KMS-11 (cell line): ENCODE data around the gene CHRNA1.

Source experiments
- H2AFZ ChIP-seq: fragments of 200-600 bp; sonication (generic); 2 replicates; pipeline ENCODE4 v1.6.1; 2016; ENCODE audit warnings: antibody characterized with exemption, mixed run types, low read depth
- H3K27ac ChIP-seq: fragments of 200-600 bp; sonication (generic); 2 replicates; pipeline ENCODE4 v1.6.1; 2016; ENCODE audit warnings: mild to moderate bottlenecking, mixed run types
- H3K27me3 ChIP-seq: fragments of 200-600 bp; sonication (generic); 2 replicates; pipeline ENCODE4 v1.6.1; 2017; ENCODE audit warnings: mild to moderate bottlenecking, low read depth, mixed run types, moderate library complexity; ENCODE audit not compliant: insufficient read depth
- H3K36me3 ChIP-seq: fragments of 200-600 bp; sonication (generic); 2 replicates; pipeline ENCODE4 v1.6.1; 2017; ENCODE audit warnings: mild to moderate bottlenecking, mixed run types; ENCODE audit not compliant: insufficient read depth
- H3K4me1 ChIP-seq: fragments of 200-600 bp; sonication (generic); 2 replicates; pipeline ENCODE4 v1.6.1; 2016; ENCODE audit warnings: mild to moderate bottlenecking, low read depth, mixed run types; ENCODE audit not compliant: poor library complexity, severe bottlenecking
- H3K4me2 ChIP-seq: fragments of 200-600 bp; sonication (generic); 2 replicates; pipeline ENCODE4 v1.7.0; 2016; ENCODE audit warnings: mild to moderate bottlenecking, mixed run types
- H3K4me3 ChIP-seq: fragments of 200-600 bp; sonication (generic); IDR thresholded peaks from 2 replicates; pipeline ENCODE4 v1.6.1; 2017; ENCODE audit warnings: low read depth, low read length, mixed read lengths; ENCODE audit not compliant: insufficient read depth
- H3K79me2 ChIP-seq: fragments of 200-600 bp; sonication (generic); 2 replicates; pipeline ENCODE4 v1.6.1; 2016; ENCODE audit warnings: low read depth, mixed run types; ENCODE audit not compliant: insufficient read depth
- H3K9ac ChIP-seq: fragments of 200-600 bp; sonication (generic); 2 replicates; pipeline ENCODE4 v1.6.1; 2016; ENCODE audit warnings: mild to moderate bottlenecking, mixed run types
- H4K20me1 ChIP-seq: fragments of 200-600 bp; sonication (generic); 2 replicates; pipeline ENCODE4 v1.6.1; 2016; ENCODE audit warnings: mild to moderate bottlenecking, mixed run types; ENCODE audit not compliant: insufficient read depth
- CTCF ChIP-seq: fragments of 200-600 bp; sonication (generic); conservative IDR thresholded peaks from 2 replicates; pipeline ENCODE4 v1.6.1; 2017; ENCODE audit warnings: low read depth, mild to moderate bottlenecking, antibody characterized with exemption, low read length, moderate library complexity, mixed read lengths

The CHRNA1 gene

GRCh38 chr2:174722942-174723592 is 41.2 kb downstream of the CHRNA1 start:
- Histone ChIP-seq H3K9ac (no peak overlapping the region), H3K27me3 (no peaks in the 10 kb centered on the region), H3K27ac (no peak overlapping the region), H3K4me2 (no peak overlapping the region), H3K4me1 (peaks cover 4% of the 10 kb centered on the region), H3K79me2 (no peaks in the 10 kb centered on the region), H3K36me3 (no peaks in the 10 kb centered on the region), H4K20me1 (no peaks in the 10 kb centered on the region), H3K4me3 (no peak overlapping the region), H2AFZ (no peak overlapping the region)
- TF ChIP-seq CTCF = no peak

- H3K4me2 ChIP-seq = no peak overlapping the region
- no peak overlapping the region for H3K27ac ChIP-seq
- no peak overlapping the region for H3K9ac ChIP-seq
- H3K36me3 ChIP-seq = no peaks in the 10 kb centered on the region
- H2AFZ ChIP-seq = no peak overlapping the region
- H3K4me1 ChIP-seq = peaks cover 21% of the 10 kb centered on the region
- no peaks in the 10 kb centered on the region for H3K79me2 ChIP-seq
- no peaks in the 10 kb centered on the region for H4K20me1 ChIP-seq
- TF ChIP-seq CTCF = no peak
- H3K27me3 ChIP-seq = 0 out of 2 replicates have a peak, but pooled peaks cover 3% of the 10 kb centered on the region
- H3K4me3 ChIP-seq = no peak overlapping the region
Observed at GRCh38 chr2:174719016-174719415, 45.3 kb downstream of the CHRNA1 start.

GRCh38 chr2:174718591-174718990 is 45.7 kb downstream of the CHRNA1 start:
- Histone ChIP-seq H3K27me3 (0 out of 2 replicates have a peak, but pooled peaks cover 3% of the 10 kb centered on the region), H3K4me3 (no peak overlapping the region), H3K79me2 (no peaks in the 10 kb centered on the region), H4K20me1 (no peaks in the 10 kb centered on the region), H2AFZ (no peak overlapping the region), H3K4me1 (peaks cover 21% of the 10 kb centered on the region), H3K4me2 (no peak overlapping the region), H3K36me3 (no peaks in the 10 kb centered on the region), H3K9ac (no peak overlapping the region), H3K27ac (no peak overlapping the region)
- TF ChIP-seq CTCF = no peak

- Histone ChIP-seq H3K36me3 (no peaks in the 10 kb centered on the region), H2AFZ (no peak overlapping the region), H4K20me1 (no peaks in the 10 kb centered on the region), H3K27ac (no peak overlapping the region), H3K79me2 (no peaks in the 10 kb centered on the region), H3K4me2 (peak overlapping the region; percentile 60), H3K27me3 (0 out of 2 replicates have a peak, but pooled peaks cover 3% of the 10 kb centered on the region), H3K4me3 (no peak overlapping the region), H3K9ac (no peak overlapping the region), H3K4me1 (peaks cover 21% of the 10 kb centered on the region)
- TF ChIP-seq CTCF = no peak
Observed at GRCh38 chr2:174717916-174718315, 46.4 kb downstream of the CHRNA1 start.
